ENCODE measurements around the gene MVB12B.

Gene MVB12B

GRCh38 chr9:126459126-126459525, 132.5 kb downstream of the MVB12B start:
- Histone ChIP-seq H3K4me3 (ENCODE audit: insufficient read depth, low read length, poor library complexity, severe bottlenecking) (no peak overlapping the region), H3K27me3 (ENCODE audit: low read length) (no peaks in the 10 kb centered on the region), H4K20me1 (ENCODE audit: low read depth, low read length) (no peaks in the 10 kb centered on the region), H3K9ac (ENCODE audit: low read length) (no peak overlapping the region), H3K36me3 (ENCODE audit: low read length) (no peaks in the 10 kb centered on the region), H3K9me2 (replicated peaks; ENCODE audit: insufficient read depth, low read length) (no peaks in the 10 kb centered on the region), H3K79me2 (ENCODE audit: insufficient read depth, low read length) (no peaks in the 10 kb centered on the region), H2AFZ (ENCODE audit: low read depth, low read length, severe bottlenecking) (no peak overlapping the region), H3K4me2 (ENCODE audit: low read depth, low read length, poor library complexity, severe bottlenecking) (no peak overlapping the region), H3F3A (ENCODE audit: insufficient read depth) (no peaks in the 10 kb centered on the region), H3K27ac (ENCODE audit: low read depth, low read length) (no peak overlapping the region), H3K9me3 (ENCODE audit: insufficient read depth, low read length) (no peaks in the 10 kb centered on the region)
- no peak for TF ChIP-seq EZH2phosphoT487 (conservative IDR thresholded peaks at IDR 0.05; ENCODE audit: low read length)
- TF ChIP-seq CTCF (IDR thresholded peaks at IDR 0.05; ENCODE audit: insufficient read depth, low read length, poor library complexity, severe bottlenecking) = no peak

GRCh38 chr9:126459546-126459945, 132.9 kb downstream of the MVB12B start:
- no peaks in the 10 kb centered on the region for H4K20me1 ChIP-seq (ENCODE audit: low read depth, low read length)
- H3K27me3 ChIP-seq (ENCODE audit: low read length) = no peaks in the 10 kb centered on the region
- no peaks in the 10 kb centered on the region for H3K9me3 ChIP-seq (ENCODE audit: insufficient read depth, low read length)
- TF ChIP-seq EZH2phosphoT487 (conservative IDR thresholded peaks at IDR 0.05; ENCODE audit: low read length) (no peak), CTCF (IDR thresholded peaks at IDR 0.05; ENCODE audit: insufficient read depth, low read length, poor library complexity, severe bottlenecking) (no peak)
- no peaks in the 10 kb centered on the region for H3K36me3 ChIP-seq (ENCODE audit: low read length)
- H2AFZ ChIP-seq (ENCODE audit: low read depth, low read length, severe bottlenecking) = no peak overlapping the region
- H3K4me3 ChIP-seq (ENCODE audit: insufficient read depth, low read length, poor library complexity, severe bottlenecking) = no peak overlapping the region
- H3K4me2 ChIP-seq (ENCODE audit: low read depth, low read length, poor library complexity, severe bottlenecking) = no peak overlapping the region
- no peak overlapping the region for H3K9ac ChIP-seq (ENCODE audit: low read length)
- no peak overlapping the region for H3K27ac ChIP-seq (ENCODE audit: low read depth, low read length)
- H3F3A ChIP-seq (ENCODE audit: insufficient read depth) = no peaks in the 10 kb centered on the region
- H3K9me2 ChIP-seq (replicated peaks; ENCODE audit: insufficient read depth, low read length) = no peaks in the 10 kb centered on the region
- H3K79me2 ChIP-seq (ENCODE audit: insufficient read depth, low read length) = no peaks in the 10 kb centered on the region

- Histone ChIP-seq H3K27ac (ENCODE audit: low read depth, low read length) (no peak overlapping the region), H3F3A (ENCODE audit: insufficient read depth) (no peaks in the 10 kb centered on the region)
- TF ChIP-seq CTCF (IDR thresholded peaks at IDR 0.05; ENCODE audit: insufficient read depth, low read length, poor library complexity, severe bottlenecking) (no peak), EZH2phosphoT487 (conservative IDR thresholded peaks at IDR 0.05; ENCODE audit: low read length) (no peak)
Observed at GRCh38 chr9:126459965-126460843, 133.6 kb downstream of the MVB12B start.

More at GRCh38 chr9:126459965-126460843, 133.6 kb downstream of the MVB12B start:
- Histone ChIP-seq H2AFZ (ENCODE audit: low read depth, low read length, severe bottlenecking) (no peak overlapping the region), H3K4me2 (ENCODE audit: low read depth, low read length, poor library complexity, severe bottlenecking) (no peak overlapping the region), H4K20me1 (ENCODE audit: low read depth, low read length) (no peaks in the 10 kb centered on the region), H3K79me2 (ENCODE audit: insufficient read depth, low read length) (no peaks in the 10 kb centered on the region), H3K4me3 (ENCODE audit: insufficient read depth, low read length, poor library complexity, severe bottlenecking) (no peak overlapping the region), H3K9me3 (ENCODE audit: insufficient read depth, low read length) (no peaks in the 10 kb centered on the region), H3K27me3 (ENCODE audit: low read length) (no peaks in the 10 kb centered on the region), H3K9me2 (replicated peaks; ENCODE audit: insufficient read depth, low read length) (no peaks in the 10 kb centered on the region), H3K36me3 (ENCODE audit: low read length) (no peaks in the 10 kb centered on the region), H3K9ac (ENCODE audit: low read length) (no peak overlapping the region)

All from SU-DHL-6 (cell line).